Activated B cell treated with CpG ODN at 0.5 μM for 24 hours (primary cell): Measurements from ENCODE around the gene ZHX3. TPM values are rescaled to one million over a fixed set of nuclear protein-coding genes. Genes with fewer than 3 reads are reported as not detected.

Experiments
- ATAC-seq: fragments of 200-7000 bp; cut with Tn5 transposase; one replicate; pipeline ENCODE4 v1.10.0; 2021; ENCODE audit warnings: low read depth, mild to moderate bottlenecking, moderate library complexity
- CTCF ChIA-PET: fragments of 350-600 bp; sonication (Branson Sonifier 250); formaldehyde crosslinking; loops from one replicate; lab custom pipeline; 2021; ENCODE audit warnings: antibody characterized with exemption; lab: Charles Lee
- POLR2A ChIA-PET: fragments of 350-600 bp; sonication (Branson Sonifier 250); formaldehyde crosslinking; loops from one replicate; lab custom pipeline; 2021; ENCODE audit warnings: antibody characterized with exemption; lab: Charles Lee
- DNase-seq: peaks from one replicate; pipeline ENCODE4 v3.0.0; 2022
- H3K27ac Mint-ChIP-seq: one replicate; pipeline ENCODE4 v1.8.0; 2020; ENCODE audit warnings: mixed read lengths
- H3K27me3 Mint-ChIP-seq: one replicate; pipeline ENCODE4 v1.8.0; 2021; ENCODE audit warnings: mixed read lengths
- H3K36me3 Mint-ChIP-seq: one replicate; pipeline ENCODE4 v1.8.0; 2021; ENCODE audit warnings: low read depth, mixed read lengths
- H3K4me1 Mint-ChIP-seq: one replicate; pipeline ENCODE4 v1.8.0; 2021; ENCODE audit warnings: mixed read lengths
- H3K4me3 Mint-ChIP-seq: one replicate; pipeline ENCODE4 v1.8.0; 2020; ENCODE audit warnings: mild to moderate bottlenecking, mixed read lengths
- H3K9me3 Mint-ChIP-seq: one replicate; pipeline ENCODE4 v1.8.0; 2020; ENCODE audit warnings: mixed read lengths
- intact Hi-C: fragments of 100-400 bp; cut with micrococcal nuclease; formaldehyde crosslinking; loops from one replicate; pipeline ENCODE4 v1.15.1; 2024
- total RNA-seq: library from RNA; stranded (reverse); gene quantifications from 2 replicates; pipeline ENCODE4 v1.2.3, GENCODE V29; 2022
- TF ChIP-seq, protein P1 (sequence below): fragments of 200-600 bp; IDR thresholded peaks from one replicate; pipeline ENCODE4 v1.8.0; 2022; ENCODE audit warnings: antibody characterized with exemption, mild to moderate bottlenecking

The ZHX3 gene
- total RNA-seq, 1 donor from 2014 or later, result 21.2 TPM

DNA sequence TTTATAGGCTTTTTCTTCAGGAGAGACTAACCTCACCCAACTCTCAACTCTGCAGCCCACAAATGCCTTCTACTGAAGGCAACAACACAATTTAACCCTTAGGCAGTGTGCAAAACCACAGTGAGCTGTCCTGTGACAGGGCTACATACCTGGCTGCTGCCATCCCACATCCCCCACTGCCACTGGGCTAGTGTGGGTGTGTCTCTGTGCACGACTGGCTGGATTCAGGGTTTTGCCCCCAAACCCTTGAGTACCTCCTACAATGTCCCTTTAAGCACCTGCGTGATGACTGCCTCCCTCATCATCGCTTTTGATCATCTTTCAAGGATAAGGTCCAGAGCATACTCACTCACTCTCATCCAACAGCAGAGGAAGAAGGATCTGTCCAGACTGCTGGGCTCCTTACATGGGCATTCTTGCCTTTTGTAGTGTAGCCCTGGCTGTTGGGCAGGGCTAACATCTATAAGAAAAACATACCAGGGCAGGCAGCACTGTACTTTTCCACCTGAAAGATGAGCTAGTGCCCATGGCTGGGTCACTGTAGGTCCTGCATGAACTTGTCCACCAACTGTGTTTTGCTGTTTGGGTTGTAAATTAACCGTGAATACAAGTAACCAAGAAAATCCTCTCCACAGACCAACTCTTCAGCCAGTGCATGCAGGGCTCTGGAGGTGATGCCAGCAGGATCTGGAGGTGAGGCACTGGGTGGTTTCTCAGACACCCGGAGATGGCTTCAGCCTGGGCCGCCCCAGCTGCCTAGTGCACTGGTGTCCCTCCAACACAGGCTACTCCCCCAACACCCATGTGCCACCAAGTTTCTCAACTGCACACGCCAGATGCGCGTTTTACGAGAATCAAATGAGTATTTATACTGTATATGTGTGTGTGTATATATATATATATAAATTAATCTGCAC is 135.0 kb downstream of the ZHX3 start:
- H3K4me3 Mint-ChIP-seq, result no peak overlapping the region
- H3K27ac Mint-ChIP-seq, result no peak overlapping the region
- intact Hi-C loops, result no loop called here
- H3K36me3 Mint-ChIP-seq, result peaks cover 9% of the 10 kb centered on the region
- CTCF ChIA-PET, result no interaction called here
- ATAC-seq (no peak), DNase-seq (peak; percentile 9)
- POLR2A ChIA-PET, result no interaction called here
- TF ChIP-seq, protein P1, sequence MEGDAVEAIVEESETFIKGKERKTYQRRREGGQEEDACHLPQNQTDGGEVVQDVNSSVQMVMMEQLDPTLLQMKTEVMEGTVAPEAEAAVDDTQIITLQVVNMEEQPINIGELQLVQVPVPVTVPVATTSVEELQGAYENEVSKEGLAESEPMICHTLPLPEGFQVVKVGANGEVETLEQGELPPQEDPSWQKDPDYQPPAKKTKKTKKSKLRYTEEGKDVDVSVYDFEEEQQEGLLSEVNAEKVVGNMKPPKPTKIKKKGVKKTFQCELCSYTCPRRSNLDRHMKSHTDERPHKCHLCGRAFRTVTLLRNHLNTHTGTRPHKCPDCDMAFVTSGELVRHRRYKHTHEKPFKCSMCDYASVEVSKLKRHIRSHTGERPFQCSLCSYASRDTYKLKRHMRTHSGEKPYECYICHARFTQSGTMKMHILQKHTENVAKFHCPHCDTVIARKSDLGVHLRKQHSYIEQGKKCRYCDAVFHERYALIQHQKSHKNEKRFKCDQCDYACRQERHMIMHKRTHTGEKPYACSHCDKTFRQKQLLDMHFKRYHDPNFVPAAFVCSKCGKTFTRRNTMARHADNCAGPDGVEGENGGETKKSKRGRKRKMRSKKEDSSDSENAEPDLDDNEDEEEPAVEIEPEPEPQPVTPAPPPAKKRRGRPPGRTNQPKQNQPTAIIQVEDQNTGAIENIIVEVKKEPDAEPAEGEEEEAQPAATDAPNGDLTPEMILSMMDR, result no peak
- no peaks in the 10 kb centered on the region for H3K27me3 Mint-ChIP-seq
- H3K4me1 Mint-ChIP-seq, result no peaks in the 10 kb centered on the region
- no peaks in the 10 kb centered on the region for H3K9me3 Mint-ChIP-seq

DNA sequence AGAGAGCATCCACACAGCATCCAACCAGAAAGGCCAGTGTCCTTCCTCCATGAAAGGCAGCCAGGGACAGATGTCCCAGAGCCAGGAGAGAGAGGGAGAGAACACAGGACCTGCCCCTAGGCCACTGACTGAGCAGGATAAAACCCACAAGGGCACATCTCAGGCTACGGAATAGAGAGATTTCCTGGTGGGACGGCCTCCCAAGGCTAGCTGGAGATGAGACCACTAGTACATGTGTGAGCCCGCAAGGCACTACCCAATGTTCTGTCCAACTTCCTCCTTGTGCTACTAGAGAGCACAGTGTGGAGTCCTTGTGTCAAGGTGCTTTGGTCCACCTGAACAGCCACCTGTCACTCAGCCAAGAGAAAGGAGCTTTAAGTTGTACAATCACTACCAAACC is 136.0 kb downstream of the ZHX3 start:
- ChIA-PET CTCF (no interaction called here), POLR2A (no interaction called here)
- no peaks in the 10 kb centered on the region for H3K27me3 Mint-ChIP-seq
- H3K4me3 Mint-ChIP-seq, result no peak overlapping the region
- TF ChIP-seq, protein P1, result no peak
- intact Hi-C loops, result no loop called here
- DNase-seq (no peak), ATAC-seq (no peak)
- H3K4me1 Mint-ChIP-seq, result no peaks in the 10 kb centered on the region
- H3K27ac Mint-ChIP-seq, result no peak overlapping the region
- peaks cover 12% of the 10 kb centered on the region for H3K36me3 Mint-ChIP-seq
- no peaks in the 10 kb centered on the region for H3K9me3 Mint-ChIP-seq

DNA sequence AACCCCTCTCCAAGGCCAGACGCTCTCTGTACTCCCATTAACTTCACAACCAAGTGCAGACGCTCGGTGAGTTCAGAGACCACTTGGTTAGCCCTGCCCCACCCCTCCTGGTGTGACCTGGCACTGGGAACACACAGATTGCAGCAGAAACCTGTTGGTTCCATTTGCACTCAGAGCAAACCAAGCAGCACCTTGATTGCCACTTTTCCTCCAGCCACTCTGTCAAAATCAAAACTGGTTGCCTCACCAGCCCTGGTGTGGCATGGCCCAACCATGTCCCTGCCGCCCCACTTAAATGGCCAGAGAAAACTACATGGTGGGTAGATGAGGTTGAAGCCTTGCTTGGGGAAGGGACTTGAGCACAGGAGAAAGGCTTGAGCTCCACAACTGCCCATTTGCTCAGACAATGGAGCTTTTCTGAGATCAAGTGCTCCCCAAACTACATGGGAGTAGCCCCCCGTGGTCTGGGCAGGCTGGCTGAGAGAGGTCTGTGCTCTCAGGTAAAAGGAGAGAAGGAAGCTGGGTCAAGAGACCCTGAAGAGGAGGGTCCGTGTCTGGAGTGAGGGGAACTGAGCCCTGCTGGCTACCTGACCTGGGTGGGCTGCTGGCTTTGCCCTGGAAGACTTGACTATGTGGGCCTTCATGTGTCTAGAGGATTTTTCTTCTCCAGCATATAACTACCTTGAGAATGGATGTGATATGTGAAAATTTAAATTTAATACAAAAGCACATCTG is 136.8 kb downstream of the ZHX3 start:
- TF ChIP-seq, protein P1, result no peak
- ChIA-PET CTCF (no interaction called here), POLR2A (no interaction called here)
- Mint-ChIP-seq H3K4me1 (no peaks in the 10 kb centered on the region), H3K36me3 (peaks cover 18% of the 10 kb centered on the region), H3K9me3 (no peaks in the 10 kb centered on the region), H3K27ac (no peak overlapping the region), H3K4me3 (no peak overlapping the region), H3K27me3 (no peaks in the 10 kb centered on the region)
- DNase-seq, result no peak
- intact Hi-C loops, result no loop called here
- ATAC-seq, result no peak

DNA sequence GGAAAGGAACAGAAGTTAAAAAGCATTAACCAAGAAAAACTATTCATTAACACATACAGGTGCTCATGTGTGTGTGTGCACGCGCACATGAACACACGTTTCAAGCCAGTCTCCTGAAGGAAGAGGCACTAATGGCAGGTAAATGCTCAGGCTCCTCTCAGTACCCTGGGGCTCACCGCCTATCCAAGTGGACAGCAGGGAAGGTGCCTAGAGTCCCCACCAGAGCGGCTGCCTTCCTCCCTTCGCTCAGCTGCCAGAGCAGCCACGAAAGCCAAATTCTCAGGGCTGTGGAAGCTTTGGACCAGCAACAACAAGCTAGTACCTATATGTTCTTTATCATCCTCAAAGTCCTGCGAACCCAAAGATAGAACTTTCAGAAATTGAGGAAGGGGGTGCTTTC is 137.6 kb downstream of the ZHX3 start:
- Mint-ChIP-seq H3K4me1 (no peaks in the 10 kb centered on the region), H3K36me3 (peaks cover 19% of the 10 kb centered on the region), H3K27ac (no peak overlapping the region), H3K9me3 (no peaks in the 10 kb centered on the region), H3K27me3 (no peaks in the 10 kb centered on the region), H3K4me3 (no peak overlapping the region)
- POLR2A ChIA-PET, result no interaction called here
- DNase-seq (no peak), ATAC-seq (no peak)
- intact Hi-C loops, result no loop called here
- CTCF ChIA-PET, result no interaction called here
- TF ChIP-seq, protein P1, result no peak

DNA sequence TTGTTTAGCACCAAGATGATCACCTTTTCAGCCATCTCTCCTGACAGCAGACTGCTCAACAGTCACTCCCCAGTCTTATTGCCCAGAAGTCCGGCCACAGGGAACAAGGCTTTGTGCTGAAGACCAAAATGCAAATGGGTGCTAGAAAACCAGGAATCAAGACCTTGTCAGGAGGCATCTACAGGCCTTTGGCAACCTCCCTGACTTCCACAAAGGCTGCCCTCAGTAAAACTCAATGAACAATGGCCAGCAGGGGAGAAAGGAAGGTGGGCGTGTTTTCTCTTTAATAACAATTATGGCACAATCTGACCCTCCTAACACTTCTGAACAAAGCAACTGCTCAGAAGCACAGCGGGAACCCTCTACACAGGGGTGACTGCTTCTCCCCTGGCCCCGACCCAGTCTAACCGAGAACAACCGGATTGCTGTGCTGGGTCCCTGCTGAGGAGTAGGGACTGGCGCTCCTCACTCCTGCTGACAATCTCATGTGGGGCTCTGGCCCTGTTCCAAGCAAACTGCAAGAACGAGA is 138.6 kb downstream of the ZHX3 start:
- Mint-ChIP-seq H3K4me3 (no peak overlapping the region), H3K4me1 (no peaks in the 10 kb centered on the region), H3K9me3 (no peaks in the 10 kb centered on the region), H3K27ac (no peak overlapping the region), H3K27me3 (no peaks in the 10 kb centered on the region), H3K36me3 (peaks cover 29% of the 10 kb centered on the region)
- POLR2A ChIA-PET, result no interaction called here
- DNase-seq (no peak), ATAC-seq (no peak)
- intact Hi-C loops, result no loop called here
- CTCF ChIA-PET, result interaction anchor here (0.7 kb wide), 1 partner anchor 45 kb away, joined by 3 read pairs; no protein-coding TSS in a partner anchor
- TF ChIP-seq, protein P1, result no peak
